H1 (cell line): ENCODE data around the gene ASTN2. TPM values are rescaled to one million over a fixed set of nuclear protein-coding genes. Genes with fewer than 3 reads are reported as not detected.

ENCODE experiments used
- CTCF ChIA-PET: fragments of 300-600 bp; sonication (Branson Sonifier 250); formaldehyde crosslinking; loops from one replicate; lab custom pipeline; 2021; ENCODE audit not compliant: partially characterized antibody; lab: Charles Lee
- POLR2A ChIA-PET: fragments of 300-600 bp; sonication (Branson Sonifier 250); formaldehyde crosslinking; loops from one replicate; lab custom pipeline; 2021; ENCODE audit warnings: inconsistent platforms; ENCODE audit not compliant: partially characterized antibody; lab: Charles Lee
- DNase-seq, 2 experiments: peaks; one replicate each; pipeline versions ENCODE4 v3.0.0 to v3.0.0-alpha.2; 2010 to 2022; ENCODE audit warnings: low spot score in 2 of 2, low read depth in 1 of 2, mixed read lengths in 1 of 2
- FAIRE-seq: peaks from 2 replicates; lab custom pipeline; 2011; peaks lifted over from hg19 to GRCh38; lab: Jason Lieb, UNC
- H2AFZ ChIP-seq: 2 replicates; pipeline ENCODE4 v1.8.1; 2012; ENCODE audit warnings: low read length, inconsistent platforms
- H2AK5ac ChIP-seq: 2 replicates; pipeline ENCODE4 v1.6.1; 2013; ENCODE audit warnings: low read depth, low read length
- H2BK120ac ChIP-seq: replicated peaks from 2 replicates; pipeline ENCODE3; 2013; ENCODE audit warnings: low read depth, low read length, inconsistent platforms
- H2BK12ac ChIP-seq: 2 replicates; pipeline ENCODE4 v1.6.1; 2013; ENCODE audit warnings: low read depth, low read length
- H2BK15ac ChIP-seq: 2 replicates; pipeline ENCODE4 v1.6.1; 2013; ENCODE audit warnings: low read length
- H2BK20ac ChIP-seq: 2 replicates; pipeline ENCODE4 v1.6.1; 2013; ENCODE audit warnings: low read length
- H2BK5ac ChIP-seq: 2 replicates; pipeline ENCODE4 v1.6.1; 2013; ENCODE audit warnings: low read depth, low read length
- H3K14ac ChIP-seq: 2 replicates; pipeline ENCODE4 v1.6.1; 2013; ENCODE audit warnings: inconsistent platforms; ENCODE audit not compliant: insufficient read length
- H3K18ac ChIP-seq: 2 replicates; pipeline ENCODE4 v1.6.1; 2013; ENCODE audit warnings: low read length; ENCODE audit errors: extremely low read depth
- H3K23ac ChIP-seq: 2 replicates; pipeline ENCODE4 v1.6.1; 2013; ENCODE audit warnings: inconsistent platforms; ENCODE audit not compliant: insufficient read length
- H3K23me2 ChIP-seq: 2 replicates; pipeline ENCODE4 v1.6.1; 2013; ENCODE audit warnings: low read depth, low read length
- H3K27ac ChIP-seq: 2 replicates; pipeline ENCODE4 v1.6.1; 2011; ENCODE audit warnings: low read depth, low read length, inconsistent platforms
- H3K27me3 ChIP-seq, 4 experiments: replicated peaks in 1 of 4; 1 replicate in 1 of 4; 2 replicates in 3 of 4; pipeline versions ENCODE4 v1.6.1 to v1.8.1; 2011 to 2013; ENCODE audit warnings: low read length in 3 of 4, mild to moderate bottlenecking in 3 of 4, inconsistent platforms in 2 of 4, mixed read lengths in 2 of 4, moderate library complexity in 1 of 4; ENCODE audit not compliant: control insufficient read depth in 3 of 4, insufficient read depth in 3 of 4; ENCODE audit errors: extremely low read depth in 1 of 4
- H3K36me3 ChIP-seq, 4 experiments: 2 replicates each; pipeline versions ENCODE4 v1.6.1 to v1.8.1; 2011 to 2013; ENCODE audit warnings: mild to moderate bottlenecking in 4 of 4, low read length in 3 of 4, moderate library complexity in 2 of 4, control low read depth in 1 of 4, inconsistent platforms in 1 of 4; ENCODE audit not compliant: insufficient read depth in 4 of 4, control insufficient read depth in 2 of 4
- H3K4ac ChIP-seq: replicated peaks from 2 replicates; pipeline ENCODE3; 2013; ENCODE audit warnings: low read length, low read depth, mixed read lengths, inconsistent platforms; ENCODE audit not compliant: insufficient read length
- H3K4me1 ChIP-seq, 4 experiments: replicated peaks in 1 of 4; 1 replicate in 1 of 4; 2 replicates in 3 of 4; pipeline versions ENCODE4 v1.6.1 to v1.8.1; 2011 to 2013; ENCODE audit warnings: low read length in 3 of 4, inconsistent platforms in 2 of 4, mixed read lengths in 1 of 4; ENCODE audit not compliant: insufficient read depth in 4 of 4, control insufficient read depth in 3 of 4
- H3K4me2 ChIP-seq, 2 experiments: 2 replicates each; pipeline versions ENCODE4 v1.6.1 to v1.8.1; 2011 to 2013; ENCODE audit warnings: low read depth in 2 of 2, low read length in 2 of 2, control low read depth in 1 of 2, inconsistent platforms in 1 of 2, mild to moderate bottlenecking in 1 of 2; ENCODE audit not compliant: insufficient read depth in 1 of 2
- H3K4me3 ChIP-seq, 4 experiments: fragments of 200-600, 300-600 bp in 1 of 4; sonication (generic), shearing (Covaris generic), sonication (Bioruptor Twin) in 1 of 4; 2 replicates each; pipeline versions ENCODE4 v1.5.1 to v1.8.1; 2011 to 2016; ENCODE audit warnings: low read length in 4 of 4, low read depth in 3 of 4, control low read depth in 2 of 4, inconsistent platforms in 2 of 4, mild to moderate bottlenecking in 2 of 4, mixed read lengths in 1 of 4, moderate library complexity in 1 of 4; ENCODE audit not compliant: insufficient read depth in 2 of 4; ENCODE audit errors: extremely low read depth in 1 of 4
- H3K56ac ChIP-seq: replicated peaks from 2 replicates; pipeline ENCODE3; 2013; ENCODE audit warnings: low read depth, mild to moderate bottlenecking, mixed read lengths, low read length, inconsistent platforms; ENCODE audit not compliant: insufficient read length
- H3K79me1 ChIP-seq: 2 replicates; pipeline ENCODE4 v1.6.1; 2013; ENCODE audit warnings: low read depth, low read length, control low read depth
- H3K79me2 ChIP-seq, 2 experiments: 2 replicates each; pipeline versions ENCODE4 v1.6.1 to v1.8.1; 2012 to 2013; ENCODE audit warnings: low read length in 2 of 2, mild to moderate bottlenecking in 2 of 2, inconsistent platforms in 1 of 2; ENCODE audit not compliant: insufficient read depth in 2 of 2, control insufficient read depth in 1 of 2
- H3K9ac ChIP-seq, 4 experiments: replicated peaks in 1 of 4; 1 replicate in 1 of 4; 2 replicates in 3 of 4; pipeline versions ENCODE4 v1.6.1 to v1.8.1; 2011 to 2013; ENCODE audit warnings: low read depth in 3 of 4, low read length in 3 of 4, control low read depth in 2 of 4, mild to moderate bottlenecking in 2 of 4, moderate library complexity in 2 of 4, inconsistent platforms in 1 of 4; ENCODE audit errors: extremely low read depth in 1 of 4
- H3K9me3 ChIP-seq, 2 experiments: 2 replicates each; pipeline versions ENCODE4 v1.6.1 to v1.8.1; 2012 to 2013; ENCODE audit warnings: mild to moderate bottlenecking in 2 of 2, moderate library complexity in 2 of 2, control low read depth in 1 of 2, inconsistent platforms in 1 of 2, low read depth in 1 of 2, low read length in 1 of 2, mixed read lengths in 1 of 2; ENCODE audit not compliant: insufficient read depth in 2 of 2
- H4K20me1 ChIP-seq, 2 experiments: replicated peaks in 1 of 2; 2 replicates each; pipeline versions ENCODE3 to v1.8.1; 2011 to 2013; ENCODE audit warnings: inconsistent platforms in 2 of 2, low read length in 2 of 2, mild to moderate bottlenecking in 1 of 2; ENCODE audit not compliant: insufficient read depth in 2 of 2, control insufficient read depth in 1 of 2
- H4K5ac ChIP-seq: 2 replicates; pipeline ENCODE4 v1.6.1; 2013; ENCODE audit warnings: low read length, low read depth, mixed read lengths, inconsistent platforms; ENCODE audit not compliant: insufficient read length
- H4K8ac ChIP-seq: 2 replicates; pipeline ENCODE4 v1.8.0; 2013; ENCODE audit warnings: mild to moderate bottlenecking, moderate library complexity, low read length, inconsistent platforms; ENCODE audit not compliant: insufficient read depth; ENCODE audit errors: extremely low read depth
- H4K91ac ChIP-seq: replicated peaks from 2 replicates; pipeline ENCODE3; 2013; ENCODE audit warnings: low read length, mixed read lengths, inconsistent platforms; ENCODE audit not compliant: insufficient read length
- CBX8 ChIP-seq: fragments of 300-800, 300-1000 bp; sonication (generic); IDR thresholded peaks from 2 replicates; pipeline ENCODE4 v1.7.1; 2016; ENCODE audit warnings: low read depth, low read length, borderline replicate concordance
- FOSL1 ChIP-seq: IDR thresholded peaks from 2 replicates; pipeline ENCODE4 v1.6.1; 2011; ENCODE audit warnings: mild to moderate bottlenecking, low read depth, low read length, moderate library complexity; ENCODE audit not compliant: insufficient read depth
- NANOG ChIP-seq: IDR thresholded peaks from 2 replicates; pipeline ENCODE4 v1.6.1; 2011; ENCODE audit warnings: low read length, low read depth, mild to moderate bottlenecking, inconsistent platforms; ENCODE audit not compliant: insufficient read depth, poor library complexity, severe bottlenecking
- RAD21 ChIP-seq, 2 experiments: IDR thresholded peaks in 1 of 2; conservative IDR thresholded peaks in 1 of 2; 2 replicates each; pipeline ENCODE4 v1.6.1; 2011; ENCODE audit warnings: low read depth in 2 of 2, low read length in 2 of 2, improper control_type of control experiment in 1 of 2, inconsistent platforms in 1 of 2, mild to moderate bottlenecking in 1 of 2, moderate library complexity in 1 of 2
- RBBP5 ChIP-seq: IDR thresholded peaks from 2 replicates; pipeline ENCODE4 v1.7.1; 2012; ENCODE audit warnings: low read depth, mild to moderate bottlenecking, inconsistent platforms, low read length, moderate library complexity, borderline replicate concordance
- TCF12 ChIP-seq: IDR thresholded peaks from 2 replicates; pipeline ENCODE4 v1.6.1; 2011; ENCODE audit warnings: low read depth, mild to moderate bottlenecking, low read length
- TEAD4 ChIP-seq: IDR thresholded peaks from 2 replicates; pipeline ENCODE4 v1.6.1; 2012; ENCODE audit warnings: low read depth, low read length, inconsistent platforms, mixed read lengths
- WGBS, 2 experiments: shearing (Covaris generic) in 1 of 2; methylation state at CpG; one replicate each; pipeline versions ENCODE4 v1.1.6 to v1.1.7; 2013 to 2015; ENCODE audit warnings: low lambda C conversion rate in 2 of 2, mixed read lengths in 2 of 2, inconsistent platforms in 1 of 2, low coverage in 1 of 2, missing lambda C conversion rate in 1 of 2; ENCODE audit not compliant: insufficient replicate concordance in 2 of 2, insufficient coverage in 1 of 2, insufficient read length in 1 of 2; ENCODE audit errors: extremely low coverage in 1 of 2, missing lambda C conversion rate in 1 of 2; 5-methylcytosine and 5-hydroxymethylcytosine counted together
- polyA plus RNA-seq, 7 experiments: library from polyadenylated mRNA; depleted of rRNA in 3 of 7; stranded (reverse) in 5 of 7; unstranded in 2 of 7; fragments of >200 nt in 5 of 7; fragments of 200-250 nt in 2 of 7; gene quantifications; 1 replicate in 5 of 7; 2 replicates in 1 of 7; 4 replicates in 1 of 7; pipeline versions ENCODE4 v1.2.1 to v1.2.3, GENCODE V29; 2011 to 2013; ENCODE audit warnings: missing spikeins in 2 of 7, mixed read lengths in 2 of 7
- total RNA-seq: library from RNA; stranded (reverse); fragmentation: NEBNext Ultra II Directional; extraction: Animal tissue kit (Norgen Biotek cat#: 25700); gene quantifications from 2 replicates; pipeline ENCODE4 v1.2.1, GENCODE V29; 2021

ASTN2 gene
- total and polyA plus RNA-seq, 2 of the 8 experiments (the other 6 are each of a cell fraction or from before 2014, with no cell fraction given): 8.2 to 13.7 TPM

GRCh38 chr9:117405950-117406705 lies 8.7 kb downstream of the ASTN2 start:
- WGBS, 2 experiments: 87% methylated on average over 7 of the region's 7 CpGs; no CpG with 5 or more reads in 1 of the 2 experiments
- CTCF ChIA-PET: interaction anchor here (0.7 to 16.0 kb wide), 8 partner anchors 8 to 354 kb away, joined by 3 to 165 read pairs (median 4); no protein-coding TSS in a partner anchor

More at GRCh38 chr9:117405950-117406705, 8.7 kb downstream of the ASTN2 start:
- no peaks in the 10 kb centered on the region for H3K9me3 ChIP-seq
- no peak overlapping the region for H3K27ac ChIP-seq
- POLR2A ChIA-PET: interaction anchor here (1.6 kb wide), 1 partner anchor 36 kb away, joined by 4 read pairs; no protein-coding TSS in a partner anchor
- H4K5ac ChIP-seq: no peak overlapping the region
- no peak overlapping the region for H2BK15ac ChIP-seq
- H3K79me2 ChIP-seq: no peaks in the 10 kb centered on the region
- DNase-seq: no peak
- H2BK120ac ChIP-seq: no peak overlapping the region
- H3K14ac ChIP-seq: no peak overlapping the region
- no peaks in the 10 kb centered on the region for H3K79me1 ChIP-seq
- H3K4ac ChIP-seq: no peak overlapping the region
- no peak overlapping the region for H2BK12ac ChIP-seq
- no peak overlapping the region for H2AFZ ChIP-seq
- FAIRE-seq: no peak
- TF ChIP-seq TEAD4: peak; percentile 44; the same call in 1 of the 2 replicates
- 0 out of 2 replicates have a peak, but pooled peaks have one; percentile 42 for TF ChIP-seq TCF12
- TF ChIP-seq RBBP5: no peak
- no peak for TF ChIP-seq CBX8
- no peak for TF ChIP-seq RAD21 (IDR thresholded peaks at IDR 0.05 in 1 of 2, conservative IDR thresholded peaks at IDR 0.05 in 1 of 2; ENCODE audit: low read depth in 2 of 2, low read length in 2 of 2)
- no peak for TF ChIP-seq NANOG
- TF ChIP-seq FOSL1: no peak
- TF ChIP-seq, all 59 proteins: peak for 2
- Histone ChIP-seq H3K4me3 (no peak overlapping the region), H3K4me2 (no peak overlapping the region), H3K23me2 (no peaks in the 10 kb centered on the region), H3K27me3 (no peaks in the 10 kb centered on the region), H4K8ac (no peak overlapping the region), H4K91ac (no peak overlapping the region), H4K20me1 (no peaks in the 10 kb centered on the region), H3K56ac (no peak overlapping the region), H2BK20ac (no peak overlapping the region), H3K9ac (no peak overlapping the region), H2AK5ac (no peak overlapping the region), H3K23ac (no peak overlapping the region), H2BK5ac (no peak overlapping the region), H3K18ac (no peak overlapping the region), H3K36me3 (no peaks in the 10 kb centered on the region), H3K4me1 (peaks cover 2 to 26% (median 7%) of the 10 kb centered on the region in 4 experiments; a peak in 6 of 7 replicates)
